ENCODE measurements around the gene TES.

TES gene

DNA sequence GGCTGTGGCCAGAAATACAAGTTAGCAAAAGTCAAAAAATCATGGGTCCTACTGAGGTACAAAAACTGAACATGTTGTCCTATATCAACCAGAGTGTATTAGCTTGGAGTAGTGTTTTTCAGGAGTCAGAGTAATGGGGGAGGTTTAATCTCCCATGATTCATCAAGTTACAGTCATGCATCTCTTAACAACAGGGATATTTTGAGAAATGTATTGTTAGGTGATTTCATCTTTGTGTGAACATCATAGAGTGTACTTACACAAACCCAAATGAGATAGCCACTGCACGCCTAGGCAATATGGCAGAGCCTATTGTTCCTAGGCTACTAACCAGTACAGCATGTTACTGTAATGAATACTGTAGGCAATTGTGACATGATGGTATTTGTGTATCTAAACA is 14.9 kb upstream of the TES start:
- DNase-seq: no peak

DNA sequence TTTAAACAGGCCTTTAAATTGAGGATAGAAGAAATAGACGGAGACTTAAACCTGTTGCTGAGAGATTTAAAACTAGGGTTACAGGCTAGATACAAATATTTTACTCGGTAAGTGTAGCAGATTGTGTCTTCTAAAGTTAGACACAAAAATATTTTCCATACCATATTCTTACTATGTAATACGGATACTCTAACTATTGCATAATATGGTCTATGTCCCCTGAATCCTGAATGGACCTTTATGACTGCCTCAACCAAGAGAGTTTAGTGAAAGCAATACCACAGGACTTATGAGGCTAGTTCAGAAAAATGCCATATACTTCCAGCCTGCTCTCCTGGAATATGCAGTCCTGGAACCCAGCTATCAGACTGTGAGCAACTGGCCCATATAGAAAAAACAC is 13.4 kb upstream of the TES start:
- no peak for DNase-seq

DNA sequence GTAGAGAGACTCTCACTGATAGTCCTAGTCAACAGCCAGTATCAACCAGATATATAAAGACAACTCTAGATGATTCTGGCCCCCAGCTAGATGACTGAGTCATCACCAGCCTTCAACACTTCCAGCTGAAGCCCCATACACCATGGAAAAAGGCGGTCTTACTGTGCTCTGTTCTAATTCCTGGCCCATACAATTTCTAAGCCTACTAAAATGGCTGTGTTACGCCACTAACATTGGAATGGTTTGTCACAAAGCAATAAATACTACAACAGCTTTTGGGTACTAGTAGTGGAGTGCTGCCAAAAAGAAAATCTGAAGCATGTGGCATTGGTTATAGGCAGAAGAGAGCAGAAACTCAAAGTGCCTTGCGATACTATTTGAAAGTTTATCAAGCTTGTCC is 13.0 kb upstream of the TES start:
- DNase-seq: no peak

DNA sequence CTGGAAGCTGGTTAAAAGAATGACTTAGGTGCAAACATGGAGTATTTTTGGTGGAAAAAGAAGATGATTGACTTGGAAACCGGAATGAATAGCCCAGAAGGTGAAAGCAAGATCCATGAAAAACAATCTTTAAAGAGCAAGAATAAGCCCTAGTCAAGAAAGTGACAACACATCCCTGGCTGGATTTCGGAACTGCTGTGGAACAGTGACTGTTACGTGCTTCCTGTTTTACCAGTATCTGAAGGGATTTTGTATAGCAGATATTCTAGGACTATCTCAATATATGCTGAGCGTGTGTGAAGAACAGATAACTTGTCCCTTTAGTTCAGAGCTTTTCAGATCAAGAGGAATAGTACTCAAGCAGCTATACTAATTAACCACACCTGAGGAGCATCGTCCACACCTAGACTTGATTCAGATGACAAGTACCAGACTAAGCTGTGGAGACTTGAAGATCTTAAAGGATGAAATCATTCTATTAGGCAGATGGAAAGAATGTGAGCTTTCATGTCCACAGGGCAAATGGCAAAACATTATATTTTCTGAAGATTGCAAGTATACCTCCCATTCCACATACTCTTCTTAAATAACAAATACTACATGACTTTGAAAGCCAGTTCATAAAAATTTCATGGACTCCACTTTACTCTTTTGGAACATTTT is 11.5 kb upstream of the TES start:
- DNase-seq: no peak

DNA sequence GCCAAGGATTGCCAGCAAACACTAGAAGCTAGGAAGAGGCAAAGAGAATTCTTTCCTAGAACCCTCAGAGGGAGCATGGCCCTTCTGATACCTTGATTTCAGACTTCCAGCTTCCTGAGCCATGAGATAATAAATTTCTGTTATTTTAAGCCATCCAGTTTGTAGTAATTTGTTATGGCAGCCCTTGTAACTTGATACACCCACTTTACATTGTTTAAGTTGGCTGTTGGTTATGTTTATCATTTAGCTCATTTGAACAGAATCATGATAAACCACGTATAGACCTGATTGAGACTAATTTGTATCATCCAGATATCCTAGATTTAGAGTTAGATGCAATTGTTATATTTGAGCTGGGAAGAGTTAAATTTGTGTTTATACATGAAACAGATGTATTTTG is 9.4 kb upstream of the TES start:
- no peak for DNase-seq

GRCh38 chr7:116206141-116206540 is 4.2 kb upstream of the TES start:
- DNase-seq: no peak

GRCh38 chr7:116208919-116209318 is 1.4 kb upstream of the TES start:
- DNase-seq: no peak

DNA sequence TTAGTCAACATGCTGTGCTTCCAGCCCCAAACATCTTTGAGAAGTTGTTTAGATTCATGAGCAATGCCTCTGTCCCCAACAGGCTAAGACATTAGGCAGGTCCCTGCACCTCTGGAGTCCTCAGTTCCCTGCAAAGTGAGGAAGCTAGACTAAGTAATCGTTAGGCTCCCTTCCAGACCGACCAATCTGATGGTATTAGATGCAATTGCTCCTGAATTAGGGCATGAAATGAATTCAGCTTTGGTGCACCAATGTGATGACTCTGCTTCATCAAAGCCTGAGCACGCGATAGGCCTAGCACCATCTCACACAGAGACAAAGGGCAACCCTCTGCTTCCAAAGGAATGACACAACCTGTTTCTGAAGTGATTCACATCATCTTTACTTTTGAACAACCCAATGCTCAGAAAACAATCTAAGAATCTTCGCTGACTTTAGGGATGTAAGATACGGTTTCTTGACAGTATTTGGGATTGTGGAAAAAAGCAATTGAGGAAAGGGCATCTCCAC is 723 bp upstream of the TES start:
- DNase-seq: no peak

GRCh38 chr7:116211006-116211912 is 920 bp downstream of the TES start:
- DNase-seq: no peak

- no peak for DNase-seq
Observed at GRCh38 chr7:116211913-116212596, 1.7 kb downstream of the TES start.

GRCh38 chr7:116212869-116213268 is 2.5 kb downstream of the TES start:
- no peak for DNase-seq

- no peak for DNase-seq
Observed at GRCh38 chr7:116213361-116214130, 3.2 kb downstream of the TES start.

GRCh38 chr7:116214921-116215320 is 4.6 kb downstream of the TES start:
- no peak for DNase-seq

DNA sequence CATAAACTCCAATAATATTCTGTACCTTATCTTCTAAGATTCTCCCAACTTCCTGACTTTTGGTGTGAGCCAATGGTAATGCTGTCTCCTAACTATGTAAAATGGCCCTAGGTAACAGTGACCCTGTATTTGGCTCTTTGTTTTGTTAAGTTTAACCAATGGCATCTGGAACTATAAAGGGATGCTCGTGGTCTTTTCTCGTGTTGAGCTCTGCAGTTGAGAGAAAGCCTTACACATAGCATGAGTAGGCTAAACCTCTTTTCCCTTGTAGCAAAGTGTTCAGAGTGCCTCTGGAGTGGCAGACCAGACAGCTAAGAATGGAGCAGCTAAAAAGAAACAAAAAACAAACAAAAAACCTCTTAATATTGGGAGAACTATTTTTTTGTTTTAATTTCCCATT is 5.2 kb downstream of the TES start:
- no peak for DNase-seq

- no peak for DNase-seq
Observed at GRCh38 chr7:116216956-116217571, 6.7 kb downstream of the TES start.

DNA sequence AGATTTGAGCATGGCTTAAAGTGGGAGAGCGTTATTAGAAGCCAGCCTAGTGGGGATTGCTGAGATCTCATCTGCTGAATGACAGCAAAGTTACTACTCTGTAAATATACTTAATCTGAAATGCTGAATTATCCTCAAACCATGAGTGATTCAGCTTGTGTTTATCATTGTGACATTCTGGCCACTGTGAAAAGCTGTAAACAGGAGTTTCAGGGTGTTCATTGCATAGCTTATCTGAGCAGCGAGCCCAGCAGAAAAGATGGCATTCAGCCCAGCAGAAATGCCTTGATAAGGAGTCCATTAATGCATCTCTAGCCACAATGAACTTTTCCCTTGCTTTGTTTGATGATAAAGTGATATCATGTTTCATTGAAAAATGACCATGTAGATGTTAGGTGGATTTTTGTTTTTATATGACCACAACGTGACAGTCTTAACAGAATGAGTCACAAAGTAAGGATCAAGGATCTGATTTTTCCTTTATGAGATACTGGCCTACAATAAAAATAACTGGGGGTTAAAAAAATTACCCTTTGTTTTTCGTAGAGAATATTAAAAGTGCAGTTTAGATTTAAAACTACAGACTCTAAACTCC is 7.8 kb downstream of the TES start:
- DNase-seq: no peak

DNA sequence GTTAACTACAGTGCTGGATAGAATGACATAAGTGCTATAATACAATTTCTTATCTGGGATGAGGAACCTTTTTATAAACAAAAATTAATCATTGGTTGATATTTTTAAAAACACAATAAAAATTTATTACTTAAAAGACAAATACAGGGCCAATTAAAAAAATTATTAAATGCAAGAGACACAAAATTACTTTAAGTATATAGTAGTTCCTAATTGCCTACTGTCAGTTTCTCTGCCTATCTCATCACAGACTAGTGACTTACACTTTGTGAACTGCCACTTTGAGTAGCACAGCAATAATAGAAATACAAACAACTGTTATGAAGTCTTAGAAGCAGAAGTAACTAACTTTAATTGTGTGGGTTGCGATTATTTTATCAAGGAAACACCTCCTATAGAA is 8.4 kb downstream of the TES start:
- DNase-seq: no peak

- no peak for DNase-seq
Observed at GRCh38 chr7:116219288-116219687, 8.9 kb downstream of the TES start.

DNA sequence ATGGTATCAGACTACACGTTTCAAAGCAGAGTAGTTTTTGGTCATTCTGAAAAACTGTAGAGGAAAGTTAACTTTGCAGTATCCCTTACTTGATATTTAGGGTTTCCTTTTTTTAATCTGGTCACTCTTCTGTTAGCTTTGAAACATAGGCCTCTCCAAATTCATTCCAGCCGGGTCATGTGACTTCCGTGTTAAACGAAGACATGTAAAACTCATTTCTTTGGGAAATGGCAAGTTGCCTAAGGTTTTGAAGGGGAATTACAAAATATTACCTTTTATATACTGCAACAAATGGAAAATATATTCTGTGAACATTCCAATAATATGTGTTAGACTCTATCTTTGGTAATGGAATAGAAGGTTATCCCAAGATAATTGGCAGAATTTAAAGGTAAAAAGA is 9.5 kb downstream of the TES start:
- DNase-seq: no peak

DNA sequence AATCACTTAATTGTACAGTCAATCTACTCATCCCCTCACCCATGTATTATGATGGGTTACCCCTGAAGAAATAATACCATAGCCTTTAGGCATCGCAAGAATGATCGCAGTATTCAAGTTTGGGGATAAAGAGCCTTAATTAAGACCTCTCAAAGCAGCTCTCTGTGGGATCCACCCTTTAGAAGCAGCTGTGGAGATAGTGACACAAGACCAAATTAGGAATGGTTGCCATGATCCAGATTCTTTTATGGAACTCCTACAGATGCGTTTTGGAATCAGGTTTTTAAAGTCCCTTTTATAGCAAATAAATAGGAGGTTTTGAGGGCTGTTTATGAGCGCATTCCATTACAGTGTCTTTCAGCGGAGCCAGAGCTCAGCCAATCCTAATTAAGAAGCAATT is 12.2 kb downstream of the TES start:
- DNase-seq: no peak

DNA sequence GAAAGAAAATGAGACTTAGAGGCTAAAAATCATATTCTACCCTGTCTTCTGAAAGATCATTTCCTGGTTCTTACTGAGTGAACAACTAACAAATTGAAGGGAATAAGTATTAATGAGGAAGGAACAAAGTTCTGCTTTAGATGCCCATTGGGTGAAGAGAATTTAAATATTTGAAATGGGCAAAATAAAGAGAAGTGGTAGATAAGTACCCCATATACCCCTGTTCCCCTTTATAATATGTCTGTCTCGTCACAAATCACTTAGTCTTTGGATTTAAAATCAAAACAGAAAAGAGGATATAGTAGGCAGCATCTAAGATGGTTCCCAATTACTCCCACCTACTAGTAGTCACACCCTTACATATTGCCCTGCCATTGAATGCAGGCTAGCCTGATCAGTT is 13.2 kb downstream of the TES start:
- DNase-seq: no peak

GRCh38 chr7:116224492-116225098 is 14.3 kb downstream of the TES start:
- no peak for DNase-seq
